ENCODE results near the gene MSX1.

Gene MSX1

DNA sequence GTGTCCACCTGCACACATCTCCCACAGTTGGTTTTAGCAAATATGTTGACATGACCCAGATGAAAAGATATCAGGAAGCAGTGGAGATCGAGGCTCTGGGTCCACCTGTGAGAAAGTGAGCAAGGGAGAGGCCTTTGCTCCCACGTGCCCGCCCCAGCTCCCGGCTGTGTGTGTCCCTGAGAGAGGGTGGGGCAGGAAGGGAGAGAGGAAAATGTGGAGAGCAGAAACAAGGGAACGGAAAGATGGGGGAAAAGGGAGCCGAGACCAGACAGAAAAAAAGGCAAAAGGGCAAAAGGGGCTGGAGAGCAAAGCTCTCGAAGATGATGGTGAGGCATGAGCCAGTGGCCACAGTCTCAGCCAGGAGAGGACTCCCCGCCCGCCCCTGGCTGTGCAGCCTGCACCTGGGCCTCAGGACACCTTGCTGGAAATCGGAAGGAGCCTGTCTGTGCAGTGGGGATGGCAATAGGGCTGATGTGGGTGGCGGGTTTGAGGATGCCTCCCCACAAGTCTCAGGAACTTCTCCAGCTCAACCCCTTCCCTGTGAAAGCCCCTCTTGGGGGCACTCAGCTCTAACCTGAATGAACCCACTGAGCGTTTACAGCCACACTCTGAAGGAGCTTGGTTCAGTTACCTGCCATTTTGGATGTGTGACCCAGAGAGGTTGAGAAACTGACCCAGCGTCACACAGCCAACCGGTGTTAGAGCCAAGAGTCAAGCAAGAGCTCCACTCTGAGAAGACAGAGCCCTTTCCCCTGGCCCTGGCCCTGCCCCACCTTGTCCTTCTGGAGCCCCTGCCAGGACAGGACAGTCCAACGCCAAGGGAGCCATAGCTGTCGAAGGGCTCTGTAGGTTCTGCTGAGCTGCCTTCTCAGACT is 20.3 kb upstream of the MSX1 start:
- no peak for DNase-seq
- CTCF ChIA-PET: interaction anchor here (1.2 kb wide), 1 partner anchor 10 kb away, joined by 3 read pairs; no protein-coding TSS in a partner anchor
- H3K27ac ChIP-seq (ENCODE audit: insufficient read depth in 1 of 2, low read depth in 1 of 2, low read length in 2 of 2, poor library complexity in 1 of 2, severe bottlenecking in 2 of 2): no peak overlapping the region

DNA sequence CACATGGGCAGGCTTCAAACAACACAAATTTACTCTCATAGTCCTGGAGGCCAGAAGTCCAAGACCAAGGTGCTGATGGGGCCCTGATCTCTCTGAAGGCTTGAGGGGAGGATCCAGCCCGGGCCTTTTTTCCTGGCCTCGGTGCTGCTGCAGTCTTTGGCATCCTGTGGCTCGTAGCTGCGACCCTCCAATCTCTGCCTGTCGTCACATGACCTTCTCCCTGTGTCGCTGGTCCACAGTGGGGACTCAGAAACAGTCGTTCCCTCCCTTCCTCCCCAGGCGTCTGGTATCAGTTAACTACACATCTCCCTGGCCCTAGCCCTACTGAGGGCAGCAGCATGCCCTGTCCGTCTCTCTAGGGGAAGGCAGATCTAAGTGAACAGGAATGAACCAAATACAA is 19.1 kb upstream of the MSX1 start:
- WGBS (ENCODE audit: insufficient coverage): 63% methylated on average over 7 of the region's 9 CpGs
- peaks cover 0 to 32% (median 8%) of the 10 kb centered on the region in 5 experiments for H3K27me3 ChIP-seq (replicated peaks in 2 of 5; ENCODE audit: control insufficient read depth in 4 of 5, insufficient read depth in 5 of 5, low read length in 4 of 5)
- H3K36me3 ChIP-seq (ENCODE audit: control insufficient read depth in 4 of 4, insufficient read depth in 4 of 4, low read length in 3 of 4): no peaks in the 10 kb centered on the region
- H3K4me1 ChIP-seq (ENCODE audit: control extremely low read depth in 1 of 4, control insufficient read depth in 4 of 4, insufficient read depth in 4 of 4, low read length in 3 of 4): no peaks in the 10 kb centered on the region
- no peak overlapping the region for H3K4me3 ChIP-seq (ENCODE audit: control insufficient read depth in 1 of 7, extremely low read depth in 1 of 7, insufficient read depth in 4 of 7, low read depth in 2 of 7, low read length in 6 of 7)
- CTCF ChIA-PET: interaction anchor here (1.2 kb wide), 1 partner anchor 11 kb away, joined by 3 read pairs; no protein-coding TSS in a partner anchor
- peaks cover 0 to 3% (median 1%) of the 10 kb centered on the region in 5 experiments for H3K9me3 ChIP-seq (ENCODE audit: control extremely low read depth in 1 of 5, control insufficient read depth in 4 of 5, insufficient read depth in 2 of 5, low read depth in 1 of 5, low read length in 4 of 5)
- POLR2A ChIA-PET: no interaction called here
- DNase-seq: no peak
- H3K27ac ChIP-seq (ENCODE audit: insufficient read depth in 1 of 2, low read depth in 1 of 2, low read length in 2 of 2, poor library complexity in 1 of 2, severe bottlenecking in 2 of 2): no peak overlapping the region

More for the DNA sequence above, 20.3 kb upstream of the MSX1 start:
- peaks cover 0 to 32% (median 8%) of the 10 kb centered on the region in 5 experiments for H3K27me3 ChIP-seq (replicated peaks in 2 of 5; ENCODE audit: control insufficient read depth in 4 of 5, insufficient read depth in 5 of 5, low read length in 4 of 5)
- peaks cover 0 to 8% (median 2%) of the 10 kb centered on the region in 5 experiments for H3K9me3 ChIP-seq (ENCODE audit: control extremely low read depth in 1 of 5, control insufficient read depth in 4 of 5, insufficient read depth in 2 of 5, low read depth in 1 of 5, low read length in 4 of 5)
- POLR2A ChIA-PET: no interaction called here
- H3K4me1 ChIP-seq (ENCODE audit: control extremely low read depth in 1 of 4, control insufficient read depth in 4 of 4, insufficient read depth in 4 of 4, low read length in 3 of 4): no peaks in the 10 kb centered on the region
- H3K36me3 ChIP-seq (ENCODE audit: control insufficient read depth in 4 of 4, insufficient read depth in 4 of 4, low read length in 3 of 4): no peaks in the 10 kb centered on the region
- H3K4me3 ChIP-seq (ENCODE audit: control insufficient read depth in 1 of 7, extremely low read depth in 1 of 7, insufficient read depth in 4 of 7, low read depth in 2 of 7, low read length in 6 of 7): no peak overlapping the region
- WGBS (ENCODE audit: insufficient coverage): 82% methylated on average over 14 of the region's 16 CpGs

DNA sequence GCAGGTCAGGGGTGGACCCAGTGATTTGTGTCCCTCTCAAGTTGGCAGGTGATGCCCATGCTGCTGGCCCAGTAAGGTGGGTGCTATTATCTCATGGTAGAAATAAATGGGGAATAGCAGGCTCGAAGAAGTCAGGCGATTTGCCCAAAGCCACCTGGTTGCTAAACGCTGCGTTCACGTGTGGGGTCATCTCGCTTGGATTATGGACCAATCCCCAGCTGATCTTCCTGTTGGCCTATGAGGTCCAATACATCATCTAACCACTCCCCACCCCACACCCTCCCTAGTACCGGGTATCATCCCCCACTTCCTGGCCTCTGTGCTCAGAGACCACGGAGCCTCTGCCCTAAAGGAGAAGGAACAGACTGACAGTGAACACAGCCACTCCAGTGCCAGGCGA is 18.3 kb upstream of the MSX1 start:
- Histone ChIP-seq H3K4me3 (ENCODE audit: control insufficient read depth in 1 of 7, extremely low read depth in 1 of 7, insufficient read depth in 4 of 7, low read depth in 2 of 7, low read length in 6 of 7) (no peak overlapping the region), H3K36me3 (ENCODE audit: control insufficient read depth in 4 of 4, insufficient read depth in 4 of 4, low read length in 3 of 4) (no peaks in the 10 kb centered on the region), H3K27ac (ENCODE audit: insufficient read depth in 1 of 2, low read depth in 1 of 2, low read length in 2 of 2, poor library complexity in 1 of 2, severe bottlenecking in 2 of 2) (no peak overlapping the region), H3K27me3 (replicated peaks in 2 of 5; ENCODE audit: control insufficient read depth in 4 of 5, insufficient read depth in 5 of 5, low read length in 4 of 5) (peaks cover 0 to 32% (median 8%) of the 10 kb centered on the region in 5 experiments), H3K9me3 (ENCODE audit: control extremely low read depth in 1 of 5, control insufficient read depth in 4 of 5, insufficient read depth in 2 of 5, low read depth in 1 of 5, low read length in 4 of 5) (no peaks in the 10 kb centered on the region), H3K4me1 (ENCODE audit: control extremely low read depth in 1 of 4, control insufficient read depth in 4 of 4, insufficient read depth in 4 of 4, low read length in 3 of 4) (no peaks in the 10 kb centered on the region)
- 70% methylated on average over 9 of the region's 9 CpGs for WGBS (ENCODE audit: insufficient coverage)
- POLR2A ChIA-PET: no interaction called here
- no peak for DNase-seq
- CTCF ChIA-PET: no interaction called here

DNA sequence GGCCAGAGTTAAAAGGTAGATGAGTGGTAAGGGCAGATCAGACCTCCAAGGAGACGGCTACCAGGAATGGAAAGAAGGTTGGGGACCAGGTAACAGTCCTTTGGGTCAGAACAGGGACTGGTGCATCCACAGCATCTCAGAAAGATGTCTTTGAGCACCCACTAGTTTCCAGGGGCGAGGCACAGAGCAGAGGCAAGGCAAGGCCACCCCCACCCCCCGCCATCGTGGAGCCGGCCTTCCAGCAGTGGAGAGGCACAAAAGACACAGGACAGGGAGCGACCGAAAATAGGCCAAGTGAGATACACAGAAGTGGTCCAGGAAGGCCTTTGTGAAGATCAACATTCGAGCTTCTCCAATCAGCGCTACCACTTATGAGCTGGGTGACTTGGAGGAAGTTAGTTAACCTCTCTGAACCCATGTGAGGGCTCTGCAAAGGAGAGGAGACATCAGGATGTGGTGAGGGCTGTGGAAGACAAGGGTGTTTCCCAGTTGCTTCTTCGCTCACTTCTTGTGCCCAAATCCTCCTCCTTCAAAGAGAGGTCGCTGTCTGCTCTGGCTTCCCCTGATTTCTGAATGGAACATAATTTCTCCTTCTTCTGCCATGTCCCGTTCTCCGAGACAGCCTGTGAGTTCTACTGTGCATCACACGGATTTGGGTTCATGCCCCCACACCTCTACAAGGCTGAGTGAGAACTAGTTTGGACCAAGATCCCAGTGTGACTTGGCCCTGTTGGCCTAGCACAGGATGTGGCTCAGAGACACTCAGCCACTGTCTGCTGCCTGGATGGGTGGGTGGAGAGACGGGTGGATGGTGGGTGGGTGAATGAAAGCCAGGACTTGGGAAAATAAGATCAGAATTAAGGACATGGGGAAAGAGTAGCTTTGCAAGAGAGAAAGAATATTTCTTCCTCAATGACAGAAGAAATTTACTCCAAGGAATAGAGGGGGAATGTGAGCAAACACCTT is 16.7 kb upstream of the MSX1 start:
- peaks cover 0 to 8% (median 3%) of the 10 kb centered on the region in 4 experiments for H3K4me1 ChIP-seq (ENCODE audit: control extremely low read depth in 1 of 4, control insufficient read depth in 4 of 4, insufficient read depth in 4 of 4, low read length in 3 of 4)
- H3K27me3 ChIP-seq (replicated peaks in 2 of 5; ENCODE audit: control insufficient read depth in 4 of 5, insufficient read depth in 5 of 5, low read length in 4 of 5): peaks cover 0 to 37% (median 6%) of the 10 kb centered on the region in 5 experiments
- no peak overlapping the region for H3K27ac ChIP-seq (ENCODE audit: insufficient read depth in 1 of 2, low read depth in 1 of 2, low read length in 2 of 2, poor library complexity in 1 of 2, severe bottlenecking in 2 of 2)
- no peak for DNase-seq
- 96% methylated on average over 13 of the region's 15 CpGs for WGBS (ENCODE audit: insufficient coverage)
- no peaks in the 10 kb centered on the region for H3K9me3 ChIP-seq (ENCODE audit: control extremely low read depth in 1 of 5, control insufficient read depth in 4 of 5, insufficient read depth in 2 of 5, low read depth in 1 of 5, low read length in 4 of 5)
- H3K4me3 ChIP-seq (ENCODE audit: control insufficient read depth in 1 of 7, extremely low read depth in 1 of 7, insufficient read depth in 4 of 7, low read depth in 2 of 7, low read length in 6 of 7): no peak overlapping the region
- CTCF ChIA-PET: interaction anchor here (1.6 kb wide), 1 partner anchor 161 kb away, joined by 3 read pairs; no protein-coding TSS in a partner anchor
- no peaks in the 10 kb centered on the region for H3K36me3 ChIP-seq (ENCODE audit: control insufficient read depth in 4 of 4, insufficient read depth in 4 of 4, low read length in 3 of 4)
- POLR2A ChIA-PET: no interaction called here

DNA sequence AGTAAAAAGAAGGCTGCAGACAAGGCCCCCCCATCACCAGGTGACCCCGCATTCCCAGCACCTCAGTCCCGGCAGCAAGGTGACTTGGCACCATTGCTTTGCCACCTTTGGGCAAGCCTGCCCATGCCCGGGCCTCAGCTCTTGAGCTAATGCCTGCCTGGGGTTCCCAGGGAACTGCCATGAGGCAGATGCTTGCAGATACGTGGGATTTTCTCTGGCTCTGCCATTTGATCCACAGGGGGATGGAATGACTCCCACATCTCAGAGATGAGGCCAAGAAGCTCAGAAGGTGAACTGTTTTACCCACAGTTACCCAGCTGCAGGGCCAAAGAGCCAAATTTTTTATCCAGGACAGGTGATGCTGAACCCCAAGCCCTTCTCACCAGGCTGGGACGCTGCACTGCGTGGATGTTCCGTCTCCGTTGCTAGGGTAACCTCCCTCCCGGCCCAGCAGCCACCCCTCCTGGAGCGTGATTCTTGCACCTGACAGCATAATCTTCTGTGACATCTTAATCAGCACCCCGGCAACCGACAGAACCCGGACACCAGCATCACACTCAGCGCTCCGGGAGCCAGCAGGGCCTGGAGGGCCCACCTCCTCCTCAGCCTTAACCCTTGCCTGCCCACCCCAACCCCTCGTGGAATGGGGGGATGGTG is 15.7 kb upstream of the MSX1 start:
- Histone ChIP-seq H3K4me3 (ENCODE audit: control insufficient read depth in 1 of 7, extremely low read depth in 1 of 7, insufficient read depth in 4 of 7, low read depth in 2 of 7, low read length in 6 of 7) (no peak overlapping the region), H3K27ac (ENCODE audit: insufficient read depth in 1 of 2, low read depth in 1 of 2, low read length in 2 of 2, poor library complexity in 1 of 2, severe bottlenecking in 2 of 2) (no peak overlapping the region), H3K4me1 (ENCODE audit: control extremely low read depth in 1 of 4, control insufficient read depth in 4 of 4, insufficient read depth in 4 of 4, low read length in 3 of 4) (peaks cover 0 to 8% (median 3%) of the 10 kb centered on the region in 4 experiments), H3K36me3 (ENCODE audit: control insufficient read depth in 4 of 4, insufficient read depth in 4 of 4, low read length in 3 of 4) (no peaks in the 10 kb centered on the region), H3K27me3 (replicated peaks in 2 of 5; ENCODE audit: control insufficient read depth in 4 of 5, insufficient read depth in 5 of 5, low read length in 4 of 5) (peaks cover 0 to 42% (median 5%) of the 10 kb centered on the region in 5 experiments), H3K9me3 (ENCODE audit: control extremely low read depth in 1 of 5, control insufficient read depth in 4 of 5, insufficient read depth in 2 of 5, low read depth in 1 of 5, low read length in 4 of 5) (no peaks in the 10 kb centered on the region)
- no peak for DNase-seq
- ChIA-PET CTCF (interaction anchor here (1.6 kb wide), 1 partner anchor 160 kb away, joined by 3 read pairs; no protein-coding TSS in a partner anchor), POLR2A (no interaction called here)
- WGBS (ENCODE audit: insufficient coverage): 77% methylated on average over 13 of the region's 16 CpGs

DNA sequence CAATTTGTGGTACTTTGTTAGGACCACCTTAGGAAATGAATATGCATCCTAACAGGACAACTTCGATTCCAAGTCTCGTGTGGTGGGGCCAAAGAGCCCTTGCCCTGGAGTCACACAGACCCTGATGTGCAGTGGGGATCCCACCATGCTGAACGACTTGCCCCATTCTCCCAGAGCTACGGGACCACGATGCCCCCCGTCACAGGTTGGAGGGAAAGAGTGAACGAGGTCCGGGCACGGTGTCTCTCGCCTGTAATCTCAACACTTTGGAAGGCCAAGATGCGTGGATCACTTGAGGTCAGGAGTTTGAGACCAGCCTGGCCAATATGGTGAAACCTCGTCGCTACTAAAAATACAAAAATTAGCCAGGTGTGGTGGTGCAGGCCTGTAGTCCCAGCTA is 14.4 kb upstream of the MSX1 start:
- H3K27ac ChIP-seq (ENCODE audit: insufficient read depth in 1 of 2, low read depth in 1 of 2, low read length in 2 of 2, poor library complexity in 1 of 2, severe bottlenecking in 2 of 2): no peak overlapping the region
- H3K27me3 ChIP-seq (replicated peaks in 2 of 5; ENCODE audit: control insufficient read depth in 4 of 5, insufficient read depth in 5 of 5, low read length in 4 of 5): peaks cover 0 to 47% (median 4%) of the 10 kb centered on the region in 5 experiments
- POLR2A ChIA-PET: no interaction called here
- CTCF ChIA-PET: no interaction called here
- H3K36me3 ChIP-seq (ENCODE audit: control insufficient read depth in 4 of 4, insufficient read depth in 4 of 4, low read length in 3 of 4): no peaks in the 10 kb centered on the region
- no peaks in the 10 kb centered on the region for H3K9me3 ChIP-seq (ENCODE audit: control extremely low read depth in 1 of 5, control insufficient read depth in 4 of 5, insufficient read depth in 2 of 5, low read depth in 1 of 5, low read length in 4 of 5)
- no peak overlapping the region for H3K4me3 ChIP-seq (ENCODE audit: control insufficient read depth in 1 of 7, extremely low read depth in 1 of 7, insufficient read depth in 4 of 7, low read depth in 2 of 7, low read length in 6 of 7)
- WGBS (ENCODE audit: insufficient coverage): 96% methylated on average over 13 of the region's 13 CpGs
- no peak for DNase-seq
- peaks cover 0 to 11% (median 3%) of the 10 kb centered on the region in 4 experiments for H3K4me1 ChIP-seq (ENCODE audit: control extremely low read depth in 1 of 4, control insufficient read depth in 4 of 4, insufficient read depth in 4 of 4, low read length in 3 of 4)
